ENCODE results near the gene ADRA2C.

DNA sequence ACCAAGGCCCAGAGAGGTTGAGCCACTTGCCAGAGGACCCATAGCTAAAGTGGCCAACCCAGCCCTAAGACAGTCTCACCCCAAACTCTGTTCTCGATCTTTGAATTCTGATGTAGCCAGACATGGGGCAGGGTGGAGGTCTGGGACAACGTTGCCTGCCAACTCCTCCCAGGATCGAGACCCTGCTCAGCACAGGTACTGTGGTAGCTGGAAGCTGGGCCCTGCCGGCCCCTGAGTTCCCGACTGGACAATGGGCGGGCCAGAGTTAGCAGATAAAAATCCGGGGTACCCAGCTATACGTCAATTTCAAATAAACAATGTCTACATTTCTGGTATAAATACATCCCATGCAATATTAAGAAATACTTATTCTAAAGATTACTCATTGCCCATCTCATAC, 35.3 kb downstream of the ADRA2C start:
- TF ChIP-seq, protein P1, sequence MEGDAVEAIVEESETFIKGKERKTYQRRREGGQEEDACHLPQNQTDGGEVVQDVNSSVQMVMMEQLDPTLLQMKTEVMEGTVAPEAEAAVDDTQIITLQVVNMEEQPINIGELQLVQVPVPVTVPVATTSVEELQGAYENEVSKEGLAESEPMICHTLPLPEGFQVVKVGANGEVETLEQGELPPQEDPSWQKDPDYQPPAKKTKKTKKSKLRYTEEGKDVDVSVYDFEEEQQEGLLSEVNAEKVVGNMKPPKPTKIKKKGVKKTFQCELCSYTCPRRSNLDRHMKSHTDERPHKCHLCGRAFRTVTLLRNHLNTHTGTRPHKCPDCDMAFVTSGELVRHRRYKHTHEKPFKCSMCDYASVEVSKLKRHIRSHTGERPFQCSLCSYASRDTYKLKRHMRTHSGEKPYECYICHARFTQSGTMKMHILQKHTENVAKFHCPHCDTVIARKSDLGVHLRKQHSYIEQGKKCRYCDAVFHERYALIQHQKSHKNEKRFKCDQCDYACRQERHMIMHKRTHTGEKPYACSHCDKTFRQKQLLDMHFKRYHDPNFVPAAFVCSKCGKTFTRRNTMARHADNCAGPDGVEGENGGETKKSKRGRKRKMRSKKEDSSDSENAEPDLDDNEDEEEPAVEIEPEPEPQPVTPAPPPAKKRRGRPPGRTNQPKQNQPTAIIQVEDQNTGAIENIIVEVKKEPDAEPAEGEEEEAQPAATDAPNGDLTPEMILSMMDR (IDR thresholded peaks at IDR 0.05), result no peak
- TF ChIP-seq, protein P2, sequence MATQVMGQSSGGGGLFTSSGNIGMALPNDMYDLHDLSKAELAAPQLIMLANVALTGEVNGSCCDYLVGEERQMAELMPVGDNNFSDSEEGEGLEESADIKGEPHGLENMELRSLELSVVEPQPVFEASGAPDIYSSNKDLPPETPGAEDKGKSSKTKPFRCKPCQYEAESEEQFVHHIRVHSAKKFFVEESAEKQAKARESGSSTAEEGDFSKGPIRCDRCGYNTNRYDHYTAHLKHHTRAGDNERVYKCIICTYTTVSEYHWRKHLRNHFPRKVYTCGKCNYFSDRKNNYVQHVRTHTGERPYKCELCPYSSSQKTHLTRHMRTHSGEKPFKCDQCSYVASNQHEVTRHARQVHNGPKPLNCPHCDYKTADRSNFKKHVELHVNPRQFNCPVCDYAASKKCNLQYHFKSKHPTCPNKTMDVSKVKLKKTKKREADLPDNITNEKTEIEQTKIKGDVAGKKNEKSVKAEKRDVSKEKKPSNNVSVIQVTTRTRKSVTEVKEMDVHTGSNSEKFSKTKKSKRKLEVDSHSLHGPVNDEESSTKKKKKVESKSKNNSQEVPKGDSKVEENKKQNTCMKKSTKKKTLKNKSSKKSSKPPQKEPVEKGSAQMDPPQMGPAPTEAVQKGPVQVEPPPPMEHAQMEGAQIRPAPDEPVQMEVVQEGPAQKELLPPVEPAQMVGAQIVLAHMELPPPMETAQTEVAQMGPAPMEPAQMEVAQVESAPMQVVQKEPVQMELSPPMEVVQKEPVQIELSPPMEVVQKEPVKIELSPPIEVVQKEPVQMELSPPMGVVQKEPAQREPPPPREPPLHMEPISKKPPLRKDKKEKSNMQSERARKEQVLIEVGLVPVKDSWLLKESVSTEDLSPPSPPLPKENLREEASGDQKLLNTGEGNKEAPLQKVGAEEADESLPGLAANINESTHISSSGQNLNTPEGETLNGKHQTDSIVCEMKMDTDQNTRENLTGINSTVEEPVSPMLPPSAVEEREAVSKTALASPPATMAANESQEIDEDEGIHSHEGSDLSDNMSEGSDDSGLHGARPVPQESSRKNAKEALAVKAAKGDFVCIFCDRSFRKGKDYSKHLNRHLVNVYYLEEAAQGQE (IDR thresholded peaks at IDR 0.05; ENCODE audit: insufficient read depth in 1 of 2, low read depth in 2 of 2, low read length in 1 of 2), result no peak
- no peak for TF ChIP-seq POLR2AphosphoS5 (IDR thresholded peaks at IDR 0.05; ENCODE audit: low read depth, low read length)

All from Panc1 (cell line).